Adipocyte (in vitro differentiated cells): ENCODE measurements around the gene TMEM131L.

Experiments used
- DNase-seq: peaks from one replicate; pipeline ENCODE4 v3.0.0-alpha.2; 2015; ENCODE audit warnings: low read depth
- H3K27me3 ChIP-seq: replicated peaks from 2 replicates; pipeline ENCODE4 v1.7.0; 2013; ENCODE audit warnings: mild to moderate bottlenecking, low read length, moderate library complexity; ENCODE audit not compliant: control insufficient read depth, insufficient read depth
- H3K36me3 ChIP-seq: 2 replicates; pipeline ENCODE4 v1.7.0; 2013; ENCODE audit warnings: low read length, mild to moderate bottlenecking, moderate library complexity; ENCODE audit not compliant: control insufficient read depth, insufficient read depth, severe bottlenecking
- H3K4me1 ChIP-seq: 2 replicates; pipeline ENCODE4 v1.7.0; 2013; ENCODE audit warnings: mild to moderate bottlenecking, low read length, moderate library complexity; ENCODE audit not compliant: control insufficient read depth, insufficient read depth
- H3K4me3 ChIP-seq: 2 replicates; pipeline ENCODE4 v1.7.0; 2013; ENCODE audit warnings: mild to moderate bottlenecking, low read length, moderate library complexity
- H3K9ac ChIP-seq: 2 replicates; pipeline ENCODE4 v1.7.0; 2013; ENCODE audit warnings: mild to moderate bottlenecking, low read length, moderate library complexity
- H3K9me3 ChIP-seq: 2 replicates; pipeline ENCODE4 v1.7.0; 2013; ENCODE audit warnings: mild to moderate bottlenecking, low read length, moderate library complexity; ENCODE audit not compliant: control insufficient read depth

Gene TMEM131L

GRCh38 chr4:153619811-153620210 lies 153.7 kb downstream of the TMEM131L start:
- H3K36me3 ChIP-seq: peaks cover 12% of the 10 kb centered on the region

GRCh38 chr4:153620352-153620751 lies 154.2 kb downstream of the TMEM131L start:
- Histone ChIP-seq H3K9me3 (no peaks in the 10 kb centered on the region), H3K4me3 (no peak overlapping the region), H3K4me1 (no peaks in the 10 kb centered on the region), H3K27me3 (no peaks in the 10 kb centered on the region), H3K36me3 (peaks cover 12% of the 10 kb centered on the region), H3K9ac (no peak overlapping the region)
- peak; percentile 80 for DNase-seq

More at GRCh38 chr4:153619811-153620210, 153.7 kb downstream of the TMEM131L start:
- Histone ChIP-seq H3K9me3 (no peaks in the 10 kb centered on the region), H3K27me3 (no peaks in the 10 kb centered on the region), H3K4me1 (no peaks in the 10 kb centered on the region), H3K9ac (no peak overlapping the region), H3K4me3 (no peak overlapping the region)
- no peak for DNase-seq

GRCh38 chr4:153622093-153622492 lies 155.9 kb downstream of the TMEM131L start:
- Histone ChIP-seq H3K9ac (no peak overlapping the region), H3K36me3 (peaks cover 23% of the 10 kb centered on the region), H3K4me1 (no peaks in the 10 kb centered on the region), H3K9me3 (no peaks in the 10 kb centered on the region), H3K27me3 (no peaks in the 10 kb centered on the region), H3K4me3 (no peak overlapping the region)
- DNase-seq: no peak

GRCh38 chr4:153622778-153623240 lies 156.6 kb downstream of the TMEM131L start:
- Histone ChIP-seq H3K4me3 (no peak overlapping the region), H3K9ac (no peak overlapping the region), H3K27me3 (no peaks in the 10 kb centered on the region), H3K4me1 (no peaks in the 10 kb centered on the region), H3K9me3 (no peaks in the 10 kb centered on the region), H3K36me3 (peaks cover 28% of the 10 kb centered on the region)
- DNase-seq: no peak

- no peak for DNase-seq
- H3K27me3 ChIP-seq: no peaks in the 10 kb centered on the region
- H3K9ac ChIP-seq: no peak overlapping the region
- H3K4me1 ChIP-seq: no peaks in the 10 kb centered on the region
- H3K9me3 ChIP-seq: no peaks in the 10 kb centered on the region
- H3K4me3 ChIP-seq: no peak overlapping the region
- peaks cover 31% of the 10 kb centered on the region for H3K36me3 ChIP-seq
Observed at GRCh38 chr4:153623491-153623890, 157.3 kb downstream of the TMEM131L start.

GRCh38 chr4:153628796-153629315 lies 162.7 kb downstream of the TMEM131L start:
- Histone ChIP-seq H3K4me3 (no peak overlapping the region), H3K9ac (no peak overlapping the region), H3K4me1 (no peaks in the 10 kb centered on the region), H3K36me3 (peaks cover 39% of the 10 kb centered on the region), H3K9me3 (no peaks in the 10 kb centered on the region), H3K27me3 (no peaks in the 10 kb centered on the region)
- DNase-seq: no peak

GRCh38 chr4:153629776-153630175 lies 163.6 kb downstream of the TMEM131L start:
- no peaks in the 10 kb centered on the region for H3K4me1 ChIP-seq
- no peak overlapping the region for H3K9ac ChIP-seq
- H3K36me3 ChIP-seq: peaks cover 44% of the 10 kb centered on the region
- no peaks in the 10 kb centered on the region for H3K9me3 ChIP-seq
- H3K4me3 ChIP-seq: no peak overlapping the region
- DNase-seq: no peak
- no peaks in the 10 kb centered on the region for H3K27me3 ChIP-seq

- peaks cover 19% of the 10 kb centered on the region for H3K36me3 ChIP-seq
- peak; percentile 71 for DNase-seq
- no peak overlapping the region for H3K4me3 ChIP-seq
- no peaks in the 10 kb centered on the region for H3K27me3 ChIP-seq
- H3K9me3 ChIP-seq: no peaks in the 10 kb centered on the region
- no peak overlapping the region for H3K9ac ChIP-seq
- H3K4me1 ChIP-seq: no peaks in the 10 kb centered on the region
Observed at GRCh38 chr4:153634738-153635353, 168.7 kb downstream of the TMEM131L start.

GRCh38 chr4:153635846-153636245 lies 169.7 kb downstream of the TMEM131L start:
- Histone ChIP-seq H3K27me3 (no peaks in the 10 kb centered on the region), H3K9ac (no peak overlapping the region), H3K4me3 (no peak overlapping the region), H3K9me3 (no peaks in the 10 kb centered on the region), H3K4me1 (no peaks in the 10 kb centered on the region), H3K36me3 (peaks cover 9% of the 10 kb centered on the region)
- DNase-seq: no peak

GRCh38 chr4:153637201-153637600 lies 171.0 kb downstream of the TMEM131L start:
- Histone ChIP-seq H3K36me3 (peaks cover 8% of the 10 kb centered on the region), H3K9ac (no peak overlapping the region), H3K9me3 (no peaks in the 10 kb centered on the region), H3K4me3 (no peak overlapping the region), H3K4me1 (no peaks in the 10 kb centered on the region), H3K27me3 (no peaks in the 10 kb centered on the region)
- no peak for DNase-seq

- Histone ChIP-seq H3K27me3 (no peaks in the 10 kb centered on the region), H3K36me3 (peaks cover 8% of the 10 kb centered on the region), H3K4me3 (no peak overlapping the region), H3K9ac (no peak overlapping the region), H3K4me1 (no peaks in the 10 kb centered on the region), H3K9me3 (no peaks in the 10 kb centered on the region)
- DNase-seq: no peak
Observed at GRCh38 chr4:153638011-153638410, 171.9 kb downstream of the TMEM131L start.

GRCh38 chr4:153638999-153639398 lies 172.8 kb downstream of the TMEM131L start:
- Histone ChIP-seq H3K27me3 (no peaks in the 10 kb centered on the region), H3K9me3 (no peaks in the 10 kb centered on the region), H3K9ac (no peak overlapping the region), H3K4me3 (no peak overlapping the region), H3K4me1 (no peaks in the 10 kb centered on the region), H3K36me3 (peaks cover 8% of the 10 kb centered on the region)
- no peak for DNase-seq
